HepG2 (cell line): Measurements from ENCODE around the gene ANKS1B. TPM values are rescaled to one million over a fixed set of nuclear protein-coding genes. Genes with fewer than 3 reads are reported as not detected.
A peak's percentile ranks its signal among the peaks of the same experiment; 100 is the strongest.

ENCODE experiments used
- ATAC-seq: fragments of 200-7000 bp; cut with Tn5 transposase; 3 replicates; pipeline ENCODE4 v1.9.1; 2020; ENCODE audit warnings: mild to moderate bottlenecking, moderate library complexity
- BruUV-seq: library from RNA; stranded (reverse); fragments of 400-500 nt; replicated peaks from 2 replicates; lab custom pipeline; 2021; lab: Mats Ljungman, UMichigan
- CTCF ChIA-PET: fragments of 300-600 bp; formaldehyde crosslinking; extraction: SDS; loops from one replicate; lab custom pipeline; 2021; ENCODE audit warnings: low total read pairs, inconsistent platforms, low intra/inter-chr PET ratio; lab: Yijun Ruan, JAX
- POLR2A ChIA-PET: fragments of 350-600 bp; sonication (Branson Sonifier 250); formaldehyde crosslinking; loops from one replicate; lab custom pipeline; 2020; ENCODE audit warnings: antibody characterized with exemption, inconsistent platforms; lab: Yijun Ruan, JAX
- DNase-seq: peaks from one replicate; pipeline ENCODE4 v3.0.0-alpha.2; 2015; ENCODE audit warnings: low spot score
- FAIRE-seq: peaks from 3 replicates; lab custom pipeline; 2011; peaks lifted over from hg19 to GRCh38; lab: Jason Lieb, UNC
- H2AFZ ChIP-seq: one replicate; pipeline ENCODE4 v1.6.1; 2011; ENCODE audit warnings: low read length, inconsistent platforms
- H3K27ac ChIP-seq: fragments of 300-600 bp; 3 replicates; pipeline ENCODE4 v1.8.0; 2011; ENCODE audit warnings: mixed run types, mild to moderate bottlenecking, mixed read lengths, low read length, inconsistent platforms; ENCODE audit not compliant: insufficient read depth; ENCODE audit errors: extremely low read length
- H3K27me3 ChIP-seq, 2 experiments: fragments of 200-600 bp in 1 of 2; 2 replicates in 1 of 2; 3 replicates in 1 of 2; pipeline versions ENCODE4 v1.6.0 to v1.8.0; 2011; ENCODE audit warnings: low read length in 2 of 2, mild to moderate bottlenecking in 2 of 2, moderate library complexity in 2 of 2, inconsistent platforms in 1 of 2; ENCODE audit not compliant: insufficient read depth in 2 of 2, control insufficient read depth in 1 of 2
- H3K36me3 ChIP-seq, 2 experiments: fragments of 200-600 bp in 1 of 2; replicated peaks in 1 of 2; 2 replicates in 1 of 2; 3 replicates in 1 of 2; pipeline versions ENCODE4 v1.5.1 to v1.8.0; 2011; ENCODE audit warnings: low read length in 2 of 2, inconsistent platforms in 1 of 2; ENCODE audit not compliant: insufficient read depth in 2 of 2, control insufficient read depth in 1 of 2
- H3K4me1 ChIP-seq: 2 replicates; pipeline ENCODE4 v1.5.1; 2012; ENCODE audit warnings: low read length, inconsistent platforms; ENCODE audit not compliant: insufficient read depth
- H3K4me2 ChIP-seq: 2 replicates; pipeline ENCODE4 v1.6.0; 2011; ENCODE audit warnings: low read depth, low read length, inconsistent platforms
- H3K4me3 ChIP-seq, 3 experiments: fragments of 200-600 bp in 1 of 3; sonication (generic), shearing (Covaris generic) in 1 of 3; replicated peaks in 1 of 3; 2 replicates each; pipeline ENCODE4 v1.5.1; 2011 to 2016; ENCODE audit warnings: low read length in 3 of 3, inconsistent platforms in 2 of 3, low read depth in 2 of 3, mild to moderate bottlenecking in 2 of 3, control low read depth in 1 of 3, mixed read lengths in 1 of 3; ENCODE audit not compliant: insufficient read depth in 1 of 3
- H3K79me2 ChIP-seq: one replicate; pipeline ENCODE4 v1.6.1; 2011; ENCODE audit warnings: low read length, inconsistent platforms; ENCODE audit not compliant: insufficient read depth
- H3K9ac ChIP-seq: 2 replicates; pipeline ENCODE4 v1.6.0; 2011; ENCODE audit warnings: mild to moderate bottlenecking, low read depth, low read length, inconsistent platforms; ENCODE audit not compliant: insufficient read depth
- H3K9me3 ChIP-seq: 2 replicates; pipeline ENCODE4 v1.5.1; 2012; ENCODE audit warnings: mild to moderate bottlenecking, low read length
- H4K20me1 ChIP-seq: 2 replicates; pipeline ENCODE4 v1.6.0; 2011; ENCODE audit warnings: inconsistent platforms, mild to moderate bottlenecking, low read length, moderate library complexity; ENCODE audit not compliant: insufficient read depth
- GATAD1 ChIP-seq: IDR thresholded peaks from 2 replicates; pipeline ENCODE4 v1.6.1; 2016; ENCODE audit warnings: missing genetic modification reagents, missing compliant biosample characterization
- MAFK ChIP-seq, 2 experiments: IDR thresholded peaks in 1 of 2; conservative IDR thresholded peaks in 1 of 2; 2 replicates each; pipeline ENCODE4 v1.6.1; 2011; ENCODE audit warnings: improper control_type of control experiment in 2 of 2, low read length in 2 of 2
- SMAD3 ChIP-seq: sonication (generic); formaldehyde crosslinking; IDR thresholded peaks from 2 replicates; pipeline ENCODE4 v1.4.0; 2020; ENCODE audit warnings: missing genetic modification reagents
- SMARCE1 ChIP-seq: fragments of 450-650 bp; IDR thresholded peaks from 2 replicates; pipeline ENCODE4 v1.6.1; 2017; ENCODE audit warnings: borderline replicate concordance
- SSRP1 ChIP-seq: IDR thresholded peaks from 2 replicates; pipeline ENCODE4 v1.6.1; 2016; ENCODE audit warnings: control low read depth
- TSC22D2 ChIP-seq: sonication (generic); formaldehyde crosslinking; IDR thresholded peaks from 2 replicates; pipeline ENCODE4 v1.5.1; 2020; ENCODE audit warnings: missing genetic modification reagents, mild to moderate bottlenecking, borderline replicate concordance
- USF2 ChIP-seq, 2 experiments: sonication (generic) in 1 of 2; formaldehyde crosslinking in 1 of 2; IDR thresholded peaks; 2 replicates each; pipeline versions ENCODE4 v1.5.1 to v1.6.1; 2011 to 2020; ENCODE audit warnings: borderline replicate concordance in 1 of 2, low read depth in 1 of 2, low read length in 1 of 2, mild to moderate bottlenecking in 1 of 2, missing genetic modification reagents in 1 of 2, moderate library complexity in 1 of 2
- ZNF678 ChIP-seq: sonication (generic); formaldehyde crosslinking; IDR thresholded peaks from 2 replicates; pipeline ENCODE4 v1.4.0; 2020; ENCODE audit warnings: mild to moderate bottlenecking, missing genetic modification reagents
- ZNF704 ChIP-seq: sonication (generic); formaldehyde crosslinking; IDR thresholded peaks from 2 replicates; pipeline ENCODE4 v1.8.1; 2023; ENCODE audit warnings: mild to moderate bottlenecking, inconsistent platforms, moderate library complexity, missing genetic modification reagents, borderline replicate concordance
- WGBS: methylation state at CpG from one replicate; pipeline ENCODE4 v1.1.6; 2017; ENCODE audit warnings: low lambda C conversion rate; 5-methylcytosine and 5-hydroxymethylcytosine counted together
- in situ Hi-C: cut with HindIII; loops from 2 replicates; pipeline ENCODE4 v1.10.0; 2017; ENCODE audit warnings: low pct_unique_long_range_greater_than_20kb; ENCODE audit not compliant: extremely low pct_ligation_motif_present
- intact Hi-C: fragments of 100-400 bp; cut with micrococcal nuclease; formaldehyde crosslinking; loops from one replicate; pipeline ENCODE4 v1.10.0; 2022; ENCODE audit not compliant: unreplicated experiment
- polyA plus RNA-seq, 8 experiments: library from polyadenylated mRNA; depleted of rRNA in 3 of 8; stranded (reverse) in 7 of 8; unstranded in 1 of 8; fragments of >200 nt; fragmentation: Illumina TruSeq in 4 of 8; extraction: Trizol in 4 of 8; gene quantifications; 2 replicates each; pipeline versions ENCODE4 v1.2.1 to v1.2.3, GENCODE V29; 2011 to 2016; ENCODE audit warnings: low read depth in 4 of 8, missing spikeins in 1 of 8, mixed read lengths in 1 of 8; ENCODE audit not compliant: insufficient read depth in 1 of 8
- total RNA-seq, 5 experiments: library from RNA; depleted of rRNA; stranded (reverse); fragments of >200 nt; fragmentation: Illumina TruSeq; extraction: Trizol; gene quantifications; 2 replicates each; pipeline ENCODE4 v1.2.3, GENCODE V29; 2016; ENCODE audit warnings: low read depth in 1 of 5

The ANKS1B gene
- total and polyA plus RNA-seq, 2 of the 13 experiments (the other 11 are each of a cell fraction or from before 2014, with no cell fraction given) = 0.15 TPM; not detected in 1

GRCh38 chr12:99380701-99381100 is 604.0 kb downstream of the ANKS1B start (continued):
- no peak for TF ChIP-seq GATAD1 (CRISPR knock-in tag)
- no peak for TF ChIP-seq USF2 (IDR thresholded peaks at IDR 0.05; ENCODE audit: low read depth, low read length)
- TF ChIP-seq USF2 (CRISPR knock-in tag; IDR thresholded peaks at IDR 0.05; ENCODE audit: borderline replicate concordance) = no peak
- no peak for TF ChIP-seq ZNF678 (CRISPR knock-in tag)
- no peak for TF ChIP-seq SMAD3 (CRISPR knock-in tag)
- TF ChIP-seq TSC22D2 = no peak
- no peak for TF ChIP-seq SMARCE1
- TF ChIP-seq ZNF704 (CRISPR knock-in tag) = no peak
- TF ChIP-seq, all 625 proteins: peak for 0

- intact Hi-C loops (no loop called here), in situ Hi-C loops (no loop called here)
- H3K4me1 ChIP-seq = no peaks in the 10 kb centered on the region
- H3K36me3 ChIP-seq = no peaks in the 10 kb centered on the region
- no peak overlapping the region for H3K9ac ChIP-seq
- CTCF ChIA-PET = no interaction called here
- H3K4me2 ChIP-seq = no peak overlapping the region
- H3K27ac ChIP-seq = no peak overlapping the region
- WGBS = 0% methylated on average over 1 of the region's 1 CpG
- no peaks in the 10 kb centered on the region for H3K79me2 ChIP-seq
- no peak overlapping the region for H2AFZ ChIP-seq
- no peak for ATAC-seq
- FAIRE-seq = no peak
- no peak overlapping the region for H3K4me3 ChIP-seq
- TF ChIP-seq SSRP1 (CRISPR knock-in tag) (no peak), MAFK (conservative IDR thresholded peaks at IDR 0.05 in 1 of 2, IDR thresholded peaks at IDR 0.05 in 1 of 2; ENCODE audit: low read length in 2 of 2) (peak in 1 of 2 experiments; percentile 19; a peak in 1 of 4 replicates)
- no peaks in the 10 kb centered on the region for H3K9me3 ChIP-seq
- no peaks in the 10 kb centered on the region; a peak in 1 of 5 replicates for H3K27me3 ChIP-seq
- H4K20me1 ChIP-seq = no peaks in the 10 kb centered on the region; the same call in 1 of the 2 replicates
- POLR2A ChIA-PET = no interaction called here
- no TSS peak for BruUV-seq
- no peak for DNase-seq
Measured at GRCh38 chr12:99374023-99374422, 610.7 kb downstream of the ANKS1B start.
